ENCODE results near the gene CREBBP. TPM values are rescaled to one million over a fixed set of nuclear protein-coding genes. Genes with fewer than 3 reads are reported as not detected.

Gene CREBBP
- total RNA-seq, 1 donor from 2014 or later, result 50.3 TPM

- H3K36me3 Mint-ChIP-seq (ENCODE audit: low read depth), result peaks cover 42% of the 10 kb centered on the region
- H3K27me3 Mint-ChIP-seq (ENCODE audit: insufficient read depth), result no peaks in the 10 kb centered on the region
- H3K4me1 Mint-ChIP-seq (ENCODE audit: low read depth), result peaks cover 7% of the 10 kb centered on the region
- H3K27ac Mint-ChIP-seq, result no peak overlapping the region
- H3K4me3 Mint-ChIP-seq, result no peak overlapping the region
- intact Hi-C loops (cut with micrococcal nuclease), result no loop called here
- no peak for DNase-seq (ENCODE audit: low spot score)
- H3K9me3 Mint-ChIP-seq, result no peaks in the 10 kb centered on the region
These were observed 125.7 kb downstream of the CREBBP start for GRCh38 chr16:3754772-3755171.

DNA sequence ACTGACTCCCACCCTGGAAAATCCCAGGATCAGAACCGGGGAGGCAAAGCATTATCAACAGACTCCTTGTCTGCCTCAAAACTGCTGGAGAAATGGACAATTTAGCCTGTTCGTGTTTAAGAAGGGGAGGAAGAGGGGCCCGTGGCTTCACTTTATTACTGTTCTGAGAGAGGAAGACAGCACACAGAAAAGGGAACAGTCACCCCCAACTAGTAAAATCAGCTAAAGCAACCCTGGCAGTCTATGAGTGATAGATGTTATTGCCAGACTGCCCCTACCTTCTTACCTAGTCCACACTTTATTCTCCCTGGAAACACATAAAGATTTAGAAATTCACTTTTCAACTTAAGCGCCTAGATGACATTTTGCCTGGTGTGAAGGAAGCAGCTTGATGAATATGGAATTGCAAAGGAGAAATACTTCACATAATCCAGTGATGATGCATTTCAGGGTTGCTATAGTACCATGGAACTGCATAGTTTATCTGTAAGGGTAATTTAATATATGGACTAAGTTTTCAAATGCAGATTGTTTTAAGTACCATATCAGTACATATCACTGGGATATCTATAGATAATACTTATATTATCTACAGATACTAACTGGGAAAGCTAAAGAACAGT, 126.3 kb downstream of the CREBBP start:
- Mint-ChIP-seq H3K27ac (no peak overlapping the region), H3K36me3 (ENCODE audit: low read depth) (peaks cover 45% of the 10 kb centered on the region), H3K27me3 (ENCODE audit: insufficient read depth) (no peaks in the 10 kb centered on the region), H3K4me3 (no peak overlapping the region), H3K4me1 (ENCODE audit: low read depth) (peaks cover 9% of the 10 kb centered on the region), H3K9me3 (no peaks in the 10 kb centered on the region)
- DNase-seq (ENCODE audit: low spot score), result no peak
- intact Hi-C loops (cut with micrococcal nuclease), result no loop called here

GRCh38 chr16:3752984-3753383, 127.5 kb downstream of the CREBBP start:
- Mint-ChIP-seq H3K4me1 (ENCODE audit: low read depth) (peaks cover 9% of the 10 kb centered on the region), H3K4me3 (no peak overlapping the region), H3K9me3 (no peaks in the 10 kb centered on the region), H3K27me3 (ENCODE audit: insufficient read depth) (no peaks in the 10 kb centered on the region), H3K36me3 (ENCODE audit: low read depth) (peaks cover 46% of the 10 kb centered on the region), H3K27ac (no peak overlapping the region)
- DNase-seq (ENCODE audit: low spot score), result no peak
- intact Hi-C loops (cut with micrococcal nuclease), result no loop called here

GRCh38 chr16:3751878-3752277, 128.6 kb downstream of the CREBBP start:
- no peaks in the 10 kb centered on the region for H3K9me3 Mint-ChIP-seq
- intact Hi-C loops (cut with micrococcal nuclease), result no loop called here
- peak overlapping the region; percentile 0 for H3K27ac Mint-ChIP-seq
- no peak for DNase-seq (ENCODE audit: low spot score)
- peaks cover 48% of the 10 kb centered on the region for H3K36me3 Mint-ChIP-seq (ENCODE audit: low read depth)
- H3K4me1 Mint-ChIP-seq (ENCODE audit: low read depth), result peaks cover 9% of the 10 kb centered on the region
- H3K4me3 Mint-ChIP-seq, result no peak overlapping the region
- no peaks in the 10 kb centered on the region for H3K27me3 Mint-ChIP-seq (ENCODE audit: insufficient read depth)

- Mint-ChIP-seq H3K9me3 (no peaks in the 10 kb centered on the region), H3K27me3 (ENCODE audit: insufficient read depth) (no peaks in the 10 kb centered on the region), H3K4me1 (ENCODE audit: low read depth) (peaks cover 9% of the 10 kb centered on the region), H3K4me3 (no peak overlapping the region), H3K27ac (no peak overlapping the region), H3K36me3 (ENCODE audit: low read depth) (peaks cover 54% of the 10 kb centered on the region)
- intact Hi-C loops (cut with micrococcal nuclease), result no loop called here
- no peak for DNase-seq (ENCODE audit: low spot score)
These were observed 132.2 kb downstream of the CREBBP start for GRCh38 chr16:3748307-3748706.

GRCh38 chr16:3745751-3746355, 134.7 kb downstream of the CREBBP start:
- Mint-ChIP-seq H3K27me3 (ENCODE audit: insufficient read depth) (no peaks in the 10 kb centered on the region), H3K4me1 (ENCODE audit: low read depth) (peaks cover 9% of the 10 kb centered on the region), H3K9me3 (no peaks in the 10 kb centered on the region), H3K4me3 (no peak overlapping the region), H3K36me3 (ENCODE audit: low read depth) (peaks cover 54% of the 10 kb centered on the region), H3K27ac (no peak overlapping the region)
- no peak for DNase-seq (ENCODE audit: low spot score)
- intact Hi-C loops (cut with micrococcal nuclease), result no loop called here

DNA sequence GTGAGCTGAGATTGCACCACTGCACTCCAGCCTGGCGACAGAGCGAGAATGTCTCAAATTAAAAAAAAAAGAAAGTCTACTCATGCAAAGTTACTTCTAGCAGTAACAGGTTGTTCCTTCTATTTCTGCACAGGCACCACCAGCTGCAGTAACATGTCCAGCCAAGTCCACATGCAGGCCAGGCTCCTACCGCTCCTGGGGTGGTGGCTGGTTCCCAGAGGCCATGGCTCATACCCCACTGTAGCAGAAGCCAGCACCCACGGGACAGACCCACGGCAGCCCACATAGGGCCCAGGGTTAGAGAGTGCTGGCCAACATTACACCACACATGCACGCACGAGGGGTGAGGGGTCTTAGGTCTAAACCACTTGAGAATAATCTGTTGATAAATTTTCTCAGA, 136.5 kb downstream of the CREBBP start:
- intact Hi-C loops (cut with micrococcal nuclease), result no loop called here
- no peaks in the 10 kb centered on the region for H3K9me3 Mint-ChIP-seq
- no peak overlapping the region for H3K4me3 Mint-ChIP-seq
- H3K4me1 Mint-ChIP-seq (ENCODE audit: low read depth), result no peaks in the 10 kb centered on the region
- DNase-seq (ENCODE audit: low spot score), result no peak
- no peak overlapping the region for H3K27ac Mint-ChIP-seq
- H3K36me3 Mint-ChIP-seq (ENCODE audit: low read depth), result peaks cover 49% of the 10 kb centered on the region
- H3K27me3 Mint-ChIP-seq (ENCODE audit: insufficient read depth), result no peaks in the 10 kb centered on the region

DNA sequence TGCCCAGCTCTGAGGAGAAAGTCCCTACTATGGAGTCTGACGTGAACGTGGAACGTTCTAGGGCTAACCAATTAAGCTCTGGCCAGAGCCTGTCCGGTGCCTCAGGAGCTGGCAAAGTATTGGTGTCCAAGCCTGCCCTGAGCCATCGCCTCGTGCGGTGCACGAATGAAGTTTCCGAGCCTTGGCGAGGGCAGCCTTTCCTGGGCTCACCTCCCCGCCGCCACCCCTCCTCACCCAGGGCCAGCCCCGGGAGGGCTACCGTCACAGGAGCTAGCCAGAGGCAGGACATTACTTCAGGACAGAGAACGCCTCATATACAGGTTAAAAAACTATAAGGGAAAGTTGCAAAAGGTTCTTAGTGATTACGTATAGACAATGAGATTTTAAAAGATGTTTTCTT, 139.6 kb downstream of the CREBBP start:
- Mint-ChIP-seq H3K36me3 (ENCODE audit: low read depth) (peaks cover 50% of the 10 kb centered on the region), H3K9me3 (no peaks in the 10 kb centered on the region), H3K27me3 (ENCODE audit: insufficient read depth) (no peaks in the 10 kb centered on the region), H3K4me1 (ENCODE audit: low read depth) (no peaks in the 10 kb centered on the region), H3K4me3 (no peak overlapping the region), H3K27ac (no peak overlapping the region)
- no peak for DNase-seq (ENCODE audit: low spot score)
- intact Hi-C loops (cut with micrococcal nuclease), result no loop called here

DNA sequence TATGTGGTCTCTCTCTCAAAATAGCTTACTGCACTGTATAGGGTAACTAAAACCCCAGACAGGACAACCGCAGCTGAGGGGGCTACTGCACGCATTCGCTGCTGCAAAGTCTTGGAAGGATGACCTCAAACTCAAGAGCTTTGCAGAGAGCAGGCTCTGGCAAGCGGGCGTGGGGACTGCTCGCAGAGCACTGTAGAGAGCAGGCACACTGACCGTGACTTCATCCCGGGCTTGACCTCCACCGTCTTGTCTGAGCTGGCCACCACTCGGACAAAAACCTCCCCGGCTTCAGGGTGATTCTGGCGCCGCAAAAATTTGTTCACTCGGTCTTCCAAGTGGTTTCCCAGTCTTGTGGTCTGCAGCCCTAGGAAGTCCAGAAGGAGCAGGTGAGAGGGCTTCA, 140.3 kb downstream of the CREBBP start:
- no peaks in the 10 kb centered on the region for H3K9me3 Mint-ChIP-seq
- no peak for DNase-seq (ENCODE audit: low spot score)
- H3K27ac Mint-ChIP-seq, result no peak overlapping the region
- intact Hi-C loops (cut with micrococcal nuclease), result no loop called here
- H3K27me3 Mint-ChIP-seq (ENCODE audit: insufficient read depth), result no peaks in the 10 kb centered on the region
- H3K4me3 Mint-ChIP-seq, result no peak overlapping the region
- no peaks in the 10 kb centered on the region for H3K4me1 Mint-ChIP-seq (ENCODE audit: low read depth)
- peaks cover 49% of the 10 kb centered on the region for H3K36me3 Mint-ChIP-seq (ENCODE audit: low read depth)

GRCh38 chr16:3739636-3740035, 140.9 kb downstream of the CREBBP start:
- peaks cover 52% of the 10 kb centered on the region for H3K36me3 Mint-ChIP-seq (ENCODE audit: low read depth)
- no peak for DNase-seq (ENCODE audit: low spot score)
- H3K27ac Mint-ChIP-seq, result no peak overlapping the region
- H3K4me1 Mint-ChIP-seq (ENCODE audit: low read depth), result no peaks in the 10 kb centered on the region
- no peaks in the 10 kb centered on the region for H3K9me3 Mint-ChIP-seq
- intact Hi-C loops (cut with micrococcal nuclease), result no loop called here
- H3K27me3 Mint-ChIP-seq (ENCODE audit: insufficient read depth), result no peaks in the 10 kb centered on the region
- H3K4me3 Mint-ChIP-seq, result no peak overlapping the region

DNA sequence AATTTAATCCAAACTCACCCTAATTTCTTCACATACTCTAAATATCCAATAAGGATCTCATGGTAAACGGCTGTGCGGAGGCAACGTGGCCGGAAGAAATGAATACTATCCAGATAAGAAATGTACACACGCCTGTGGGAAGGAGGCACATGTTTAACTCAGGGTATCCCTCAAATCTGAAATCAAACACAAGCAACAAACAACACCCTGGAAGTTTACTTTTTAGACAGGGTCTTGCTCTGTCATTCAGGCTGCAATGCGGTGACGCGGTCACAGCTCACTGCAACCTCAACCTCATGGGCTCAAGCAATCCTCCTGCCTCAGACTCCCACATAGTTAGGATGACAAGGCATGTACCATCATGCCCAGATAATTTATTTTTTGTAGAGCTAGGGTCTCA, 142.0 kb downstream of the CREBBP start:
- Mint-ChIP-seq H3K4me3 (no peak overlapping the region), H3K27ac (no peak overlapping the region), H3K9me3 (no peaks in the 10 kb centered on the region), H3K4me1 (ENCODE audit: low read depth) (no peaks in the 10 kb centered on the region), H3K27me3 (ENCODE audit: insufficient read depth) (no peaks in the 10 kb centered on the region), H3K36me3 (ENCODE audit: low read depth) (peaks cover 52% of the 10 kb centered on the region)
- intact Hi-C loops (cut with micrococcal nuclease), result no loop called here
- no peak for DNase-seq (ENCODE audit: low spot score)

DNA sequence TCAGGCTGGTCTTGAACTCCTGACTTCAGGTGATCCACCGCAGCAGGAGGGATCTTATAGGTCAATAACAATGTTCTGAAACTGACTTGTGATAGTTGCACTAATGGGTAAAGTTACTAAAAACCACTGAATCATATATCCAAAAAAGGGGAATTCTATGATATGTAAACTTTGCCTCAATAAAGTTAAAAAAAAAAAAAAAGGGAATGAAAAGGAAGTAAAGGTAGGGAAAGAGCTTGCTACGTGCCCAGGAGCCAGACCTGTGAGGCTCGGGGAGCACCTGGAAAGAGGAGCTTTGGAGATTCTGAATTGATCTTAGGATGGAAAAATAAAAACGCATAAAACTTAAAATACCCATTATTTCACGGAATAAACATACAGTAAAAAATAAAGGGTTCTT, 142.4 kb downstream of the CREBBP start:
- Mint-ChIP-seq H3K27me3 (ENCODE audit: insufficient read depth) (no peaks in the 10 kb centered on the region), H3K4me3 (no peak overlapping the region), H3K27ac (no peak overlapping the region), H3K9me3 (no peaks in the 10 kb centered on the region), H3K4me1 (ENCODE audit: low read depth) (no peaks in the 10 kb centered on the region), H3K36me3 (ENCODE audit: low read depth) (peaks cover 49% of the 10 kb centered on the region)
- DNase-seq (ENCODE audit: low spot score), result no peak
- intact Hi-C loops (cut with micrococcal nuclease), result no loop called here

DNA sequence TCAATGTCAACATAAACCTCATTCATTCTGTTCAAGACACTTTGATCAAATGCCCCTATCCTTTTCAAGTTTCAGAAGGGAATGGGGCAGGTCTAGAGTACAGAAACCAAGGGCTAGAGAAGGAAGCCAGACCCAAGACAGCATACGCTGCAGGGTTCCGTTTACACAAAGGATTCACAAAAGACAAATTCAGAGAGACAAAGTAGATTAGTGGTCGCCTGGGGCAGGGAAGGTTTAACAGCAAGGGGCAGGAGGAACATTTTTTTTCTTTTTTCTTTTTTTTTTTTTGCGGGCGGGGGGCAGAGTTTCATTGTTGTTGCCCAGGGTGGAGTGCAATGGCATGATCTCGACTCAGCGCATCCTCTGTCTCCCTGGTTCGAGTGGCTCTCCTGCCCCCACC, 143.3 kb downstream of the CREBBP start:
- H3K4me3 Mint-ChIP-seq, result no peak overlapping the region
- no peaks in the 10 kb centered on the region for H3K4me1 Mint-ChIP-seq (ENCODE audit: low read depth)
- no peaks in the 10 kb centered on the region for H3K9me3 Mint-ChIP-seq
- intact Hi-C loops (cut with micrococcal nuclease), result no loop called here
- no peak for DNase-seq (ENCODE audit: low spot score)
- no peaks in the 10 kb centered on the region for H3K27me3 Mint-ChIP-seq (ENCODE audit: insufficient read depth)
- H3K27ac Mint-ChIP-seq, result no peak overlapping the region
- H3K36me3 Mint-ChIP-seq (ENCODE audit: low read depth), result peaks cover 44% of the 10 kb centered on the region

- intact Hi-C loops (cut with micrococcal nuclease), result no loop called here
- Mint-ChIP-seq H3K36me3 (ENCODE audit: low read depth) (peaks cover 47% of the 10 kb centered on the region), H3K27ac (no peak overlapping the region), H3K4me1 (ENCODE audit: low read depth) (no peaks in the 10 kb centered on the region), H3K27me3 (ENCODE audit: insufficient read depth) (no peaks in the 10 kb centered on the region), H3K9me3 (no peaks in the 10 kb centered on the region), H3K4me3 (no peak overlapping the region)
- no peak for DNase-seq (ENCODE audit: low spot score)
These were observed 144.4 kb downstream of the CREBBP start for GRCh38 chr16:3736116-3736515.

All from activated T-helper 1 cell treated with anti-CD3 and anti-CD28 coated beads, Interleukin-12 subunit alpha, Interleukin-12 subunit beta, Interleukin-2, Interleukin-4 antibody, amounts not matched to agents 30 ng/mL and 10 ng/mL and 1 ng/mL, durations not matched to agents 14 hours and 24 hours and 36 hours (primary cell).